GM12801 (cell line): ENCODE results near the gene COL9A3.

Source experiments
- CTCF ChIP-seq: IDR thresholded peaks from one replicate; pipeline ENCODE4 v1.5.1; 2011; ENCODE audit warnings: control low read depth; ENCODE audit not compliant: insufficient read length; ENCODE audit errors: extremely low read depth

Gene COL9A3

GRCh38 chr20:62889411-62889810, 72.6 kb downstream of the COL9A3 start:
- no peak for TF ChIP-seq CTCF

- TF ChIP-seq CTCF: no peak
These were observed 73.0 kb downstream of the COL9A3 start for GRCh38 chr20:62889871-62890270.

GRCh38 chr20:62890444-62890843, 73.6 kb downstream of the COL9A3 start:
- no peak for TF ChIP-seq CTCF
